SKM-1 (cell line): ENCODE data around the gene FGF19.

Experiments
- DNase-seq: peaks from one replicate; lab custom pipeline; 2025; ENCODE audit not compliant: unreplicated experiment; lab: John Stamatoyannopoulos, UW

Gene FGF19

DNA sequence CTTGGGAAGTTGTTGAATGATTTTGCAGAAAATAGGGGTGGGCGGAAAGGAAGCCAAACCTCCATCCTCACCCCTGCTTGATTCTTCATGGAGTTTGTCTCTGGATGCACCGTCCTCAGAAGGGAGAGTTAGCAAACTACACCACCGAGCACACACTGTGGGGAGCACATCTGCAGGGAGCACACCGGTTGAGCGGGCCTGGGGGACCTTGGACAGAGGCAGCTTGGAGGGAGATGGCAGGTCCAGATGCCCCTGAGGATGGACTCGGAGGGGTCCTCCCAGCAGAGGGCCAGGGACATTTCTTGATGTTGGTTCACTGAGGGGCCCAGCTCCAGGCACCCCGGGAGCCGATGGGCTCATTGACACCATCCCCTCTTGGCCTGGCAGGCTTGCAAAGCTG, 15.1 kb upstream of the FGF19 start:
- no peak for DNase-seq

DNA sequence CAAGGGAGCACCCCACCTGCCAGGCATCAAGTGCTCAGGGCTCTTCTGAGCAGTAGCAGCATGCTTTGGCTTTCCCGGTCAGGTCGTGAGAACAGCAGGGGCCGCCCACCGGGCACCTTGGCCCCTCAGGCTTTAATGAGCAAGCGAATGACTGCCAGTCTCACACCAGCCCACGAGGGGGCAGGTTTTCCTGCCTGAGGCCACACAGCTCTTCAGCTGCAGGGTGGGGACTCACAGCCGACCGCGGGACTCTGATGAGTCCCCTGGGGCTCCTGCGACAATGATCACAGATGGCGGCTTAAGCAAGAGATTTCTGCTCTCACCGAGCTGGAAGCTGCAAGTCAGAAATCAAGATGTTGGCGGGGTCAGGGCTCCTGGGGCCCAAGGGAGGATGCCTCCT, 14.3 kb upstream of the FGF19 start:
- no peak for DNase-seq

DNA sequence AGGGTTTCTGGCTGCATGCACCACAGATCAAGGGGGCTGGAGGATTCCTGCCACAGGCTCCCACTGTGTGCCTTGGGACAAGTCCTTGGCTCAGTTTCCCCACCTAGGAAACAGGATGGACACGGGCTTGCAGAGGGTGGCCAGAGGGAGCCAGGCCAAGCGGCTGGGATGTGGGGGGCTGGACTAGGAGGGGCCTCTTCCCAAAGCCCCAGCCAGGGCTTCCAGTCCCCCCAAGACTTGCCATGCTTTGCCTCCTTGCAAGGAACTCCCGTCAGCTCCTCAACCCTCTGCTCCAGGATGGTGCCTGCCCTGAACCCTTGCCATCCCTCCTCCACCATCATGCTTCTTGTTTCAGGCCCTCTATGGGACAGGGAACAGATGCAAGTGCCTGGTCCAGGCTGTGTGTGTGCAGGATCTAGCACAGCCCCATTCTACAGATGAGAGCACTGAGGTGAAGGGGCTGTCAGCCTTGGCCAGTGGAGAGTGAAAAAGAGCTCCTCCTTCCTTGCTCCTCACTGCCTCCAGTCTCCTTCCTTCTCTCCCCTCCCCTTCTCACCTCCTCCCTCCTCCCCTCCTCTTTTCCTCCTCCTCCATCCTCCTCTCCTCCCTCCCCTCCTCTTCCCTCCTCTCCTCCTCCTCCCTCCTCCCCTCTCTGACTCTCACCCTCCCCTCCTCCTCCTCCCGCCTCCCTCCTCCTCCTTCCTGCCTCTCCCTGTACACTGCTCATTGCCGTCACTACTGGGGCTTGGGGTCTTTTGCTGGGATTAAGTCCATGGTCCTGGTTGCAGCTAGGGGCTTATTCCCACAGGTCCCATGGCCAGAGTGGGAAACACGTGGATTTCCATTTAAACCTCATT, 13.3 kb upstream of the FGF19 start:
- no peak for DNase-seq

DNA sequence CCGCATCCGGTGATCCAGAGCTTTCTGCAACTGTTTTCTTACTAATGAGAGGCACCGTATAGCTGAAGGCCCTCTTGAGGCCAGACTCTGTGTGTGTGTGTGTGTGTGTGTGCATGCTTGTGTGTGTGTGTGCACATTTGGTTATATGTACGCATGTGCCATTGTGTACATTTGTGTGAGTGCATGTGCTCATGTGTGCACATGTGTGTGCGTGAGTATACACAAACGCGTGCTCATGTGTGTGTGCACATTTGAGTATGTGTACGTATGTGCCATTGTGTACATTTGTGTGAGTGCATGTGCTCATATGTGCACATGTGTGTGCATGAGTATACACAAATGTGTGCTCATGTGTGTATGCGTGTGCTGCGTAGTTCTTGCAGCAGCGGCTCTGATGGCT, 12.3 kb upstream of the FGF19 start:
- DNase-seq, result no peak

DNA sequence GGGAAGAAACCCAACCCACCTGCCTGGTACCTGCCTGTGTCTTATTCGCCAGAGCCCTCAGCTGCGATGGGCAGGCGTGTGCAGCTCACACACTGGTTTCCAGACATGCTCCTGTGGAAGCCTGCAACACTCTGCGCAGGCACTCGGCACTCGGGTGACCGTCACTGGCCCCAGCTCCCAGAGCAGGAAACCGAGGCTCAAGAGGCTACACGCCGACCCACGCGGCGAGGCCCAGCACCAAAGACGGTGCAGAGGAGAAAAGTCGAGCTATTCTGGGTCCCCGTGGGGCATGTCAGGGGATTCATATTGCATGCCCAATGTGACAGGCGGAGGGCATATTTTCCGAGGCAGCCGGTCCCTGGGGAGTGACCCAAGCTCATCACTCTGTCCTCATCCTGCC, 11.6 kb upstream of the FGF19 start:
- DNase-seq, result no peak

DNA sequence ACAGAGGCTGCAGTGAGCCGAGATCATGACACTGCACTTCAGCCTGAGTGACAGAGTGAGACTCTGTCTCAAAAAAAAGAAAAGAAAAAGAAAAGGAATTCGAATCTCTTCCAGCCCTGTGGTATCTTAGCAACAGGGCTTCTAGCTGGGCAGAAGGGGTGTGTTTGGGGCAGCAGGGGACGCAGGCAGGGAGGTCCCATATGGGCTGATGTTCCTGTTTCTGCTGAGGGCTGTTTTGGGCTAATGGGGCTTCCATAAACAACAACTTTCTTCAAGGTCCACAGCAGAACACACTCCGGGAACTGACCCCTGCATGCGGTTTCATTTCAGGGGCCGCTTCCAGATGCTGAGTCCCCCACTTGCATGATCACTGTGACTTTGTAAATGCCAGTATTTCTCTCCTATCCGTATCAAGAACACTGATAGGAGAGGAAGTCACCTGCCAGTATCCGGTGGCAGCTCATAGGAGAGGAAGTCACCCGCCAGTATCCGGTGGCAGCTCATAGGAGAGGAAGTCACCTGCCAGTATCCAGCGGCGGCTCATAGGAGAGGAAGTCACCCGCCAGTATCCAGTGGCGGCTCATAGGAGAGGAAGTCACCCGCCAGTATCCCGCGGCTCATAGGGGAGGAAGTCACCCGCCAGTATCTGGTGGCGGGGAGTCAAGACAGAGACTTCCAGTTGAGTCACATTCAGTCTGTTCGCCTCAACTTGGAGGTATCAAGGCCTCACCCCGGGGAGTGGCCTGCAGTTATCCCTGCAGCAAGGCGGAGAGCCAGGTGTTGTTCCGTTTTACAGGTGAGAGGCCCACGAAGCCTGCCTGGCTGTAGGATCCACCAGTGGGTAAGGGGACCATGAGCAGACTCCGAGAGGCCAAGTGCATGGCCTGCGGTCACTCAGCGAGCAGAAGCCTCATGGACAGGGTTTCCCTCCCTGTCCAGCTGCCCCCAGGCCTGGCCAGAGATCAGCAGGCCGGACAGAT, 8.3 kb upstream of the FGF19 start:
- peak; percentile 6 for DNase-seq

DNA sequence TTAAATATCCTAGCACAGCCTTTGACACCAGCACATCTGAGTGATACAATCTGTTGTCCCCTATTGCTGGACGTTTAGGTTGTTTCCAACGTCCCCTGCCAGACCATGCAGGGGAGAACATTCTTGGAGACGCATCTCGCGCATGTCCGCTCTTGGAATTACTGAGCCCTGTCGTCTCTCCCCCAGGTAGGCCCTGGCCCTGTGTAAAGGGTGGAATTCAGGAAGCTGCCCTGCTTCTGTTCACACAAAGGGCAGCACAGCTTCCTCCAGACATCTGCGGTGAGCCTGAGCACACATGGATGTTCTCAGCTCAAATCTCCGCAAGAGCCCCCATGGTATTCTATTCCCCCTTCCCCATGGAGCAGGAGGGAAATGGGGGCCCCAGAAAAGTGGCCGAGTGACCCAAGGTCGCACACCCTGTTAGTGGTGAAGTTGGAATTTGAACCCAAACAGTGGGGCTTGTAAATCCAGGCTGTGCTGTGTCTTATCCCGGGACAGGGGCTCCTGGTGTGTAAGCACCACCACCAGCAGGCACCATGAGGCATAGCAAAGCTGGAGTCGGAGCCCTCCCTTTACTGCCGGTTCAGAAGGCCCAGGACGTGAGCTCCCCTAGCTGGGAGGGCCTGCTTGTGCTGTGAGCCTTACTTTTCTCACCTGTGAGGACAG, 5.0 kb upstream of the FGF19 start:
- DNase-seq, result no peak

DNA sequence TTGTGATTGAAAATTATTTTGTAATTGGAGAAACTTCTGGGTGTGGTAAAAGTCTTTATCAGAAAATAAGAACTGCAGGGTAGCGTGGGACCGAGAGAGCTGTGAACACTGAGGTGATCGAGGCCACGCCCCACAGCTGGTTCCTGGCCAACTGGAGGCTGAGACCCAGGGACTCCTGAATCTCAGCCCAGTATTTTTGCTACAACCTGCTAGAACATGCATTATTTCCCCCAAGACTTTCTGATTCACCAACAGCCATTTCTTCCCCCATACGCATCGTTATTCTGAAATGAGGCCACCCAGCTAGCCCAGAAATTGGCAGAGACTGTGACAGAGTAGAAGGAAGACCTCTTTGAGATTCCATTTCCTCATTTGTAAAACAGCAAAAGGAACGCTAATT, 3.4 kb upstream of the FGF19 start:
- DNase-seq, result no peak

DNA sequence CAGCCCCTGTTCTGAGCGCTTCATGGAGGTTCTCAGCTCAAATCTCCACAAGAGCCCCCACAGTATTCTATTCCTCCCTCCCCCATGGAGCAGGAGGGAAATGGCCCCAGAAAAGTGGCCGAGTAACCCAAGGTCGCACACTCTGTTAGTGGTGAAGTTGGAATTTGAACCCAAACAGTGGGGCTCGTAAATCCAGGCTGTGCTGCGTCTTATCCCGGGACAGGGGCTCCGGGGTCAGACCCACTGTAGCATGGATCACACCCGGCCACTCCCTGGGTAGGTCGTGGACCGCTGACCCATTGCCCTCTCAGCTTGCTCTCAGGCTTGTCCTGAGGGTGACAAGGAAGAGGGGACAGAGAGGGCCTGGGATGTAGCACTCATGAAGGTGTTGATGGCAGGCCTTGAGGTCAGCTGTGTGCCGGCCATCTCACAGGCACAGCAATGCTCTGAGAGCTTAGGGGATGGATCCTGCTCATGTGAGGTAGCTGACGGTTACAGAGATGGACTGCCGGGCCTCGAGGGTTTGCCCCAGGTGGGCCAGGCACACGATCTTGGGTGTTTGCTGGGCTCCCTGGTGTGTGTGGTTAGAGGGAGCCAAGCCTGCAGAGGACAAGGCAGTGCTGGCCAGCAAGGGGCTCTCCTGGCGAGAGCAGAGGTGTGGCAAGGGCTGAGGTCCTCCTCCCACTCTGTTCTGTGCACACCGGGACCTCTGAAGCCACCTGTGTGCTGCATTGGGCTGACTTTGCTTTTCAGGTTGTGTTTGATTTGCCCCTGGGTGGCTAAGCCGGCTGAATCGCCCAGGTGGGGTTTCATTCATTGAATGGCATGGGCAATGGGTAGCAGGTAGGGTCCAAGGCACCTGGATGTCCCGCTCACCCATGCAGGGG, 2.3 kb upstream of the FGF19 start:
- no peak for DNase-seq

DNA sequence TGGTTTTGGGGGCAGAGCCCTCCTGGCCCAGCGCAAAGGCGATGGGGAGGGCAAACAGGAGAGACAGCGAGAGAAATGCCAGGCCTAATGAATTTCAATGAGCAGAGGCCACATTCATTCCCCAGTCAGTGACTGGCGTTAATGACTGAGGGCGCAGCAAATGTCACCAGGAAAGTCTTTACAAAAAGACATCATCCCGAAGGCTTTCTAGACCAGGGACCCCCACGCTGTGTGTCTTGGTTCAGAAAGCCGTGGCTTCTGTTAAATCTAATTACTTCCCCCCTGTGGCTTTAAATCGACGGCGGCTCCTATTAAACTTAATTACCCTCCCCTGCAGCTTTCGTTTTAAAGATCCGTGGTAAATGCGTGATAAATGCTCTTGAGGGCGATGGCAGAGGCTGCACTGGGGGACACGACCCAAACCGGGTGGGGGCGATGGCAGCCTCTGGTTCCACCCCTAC, 1.6 kb upstream of the FGF19 start:
- no peak for DNase-seq

DNA sequence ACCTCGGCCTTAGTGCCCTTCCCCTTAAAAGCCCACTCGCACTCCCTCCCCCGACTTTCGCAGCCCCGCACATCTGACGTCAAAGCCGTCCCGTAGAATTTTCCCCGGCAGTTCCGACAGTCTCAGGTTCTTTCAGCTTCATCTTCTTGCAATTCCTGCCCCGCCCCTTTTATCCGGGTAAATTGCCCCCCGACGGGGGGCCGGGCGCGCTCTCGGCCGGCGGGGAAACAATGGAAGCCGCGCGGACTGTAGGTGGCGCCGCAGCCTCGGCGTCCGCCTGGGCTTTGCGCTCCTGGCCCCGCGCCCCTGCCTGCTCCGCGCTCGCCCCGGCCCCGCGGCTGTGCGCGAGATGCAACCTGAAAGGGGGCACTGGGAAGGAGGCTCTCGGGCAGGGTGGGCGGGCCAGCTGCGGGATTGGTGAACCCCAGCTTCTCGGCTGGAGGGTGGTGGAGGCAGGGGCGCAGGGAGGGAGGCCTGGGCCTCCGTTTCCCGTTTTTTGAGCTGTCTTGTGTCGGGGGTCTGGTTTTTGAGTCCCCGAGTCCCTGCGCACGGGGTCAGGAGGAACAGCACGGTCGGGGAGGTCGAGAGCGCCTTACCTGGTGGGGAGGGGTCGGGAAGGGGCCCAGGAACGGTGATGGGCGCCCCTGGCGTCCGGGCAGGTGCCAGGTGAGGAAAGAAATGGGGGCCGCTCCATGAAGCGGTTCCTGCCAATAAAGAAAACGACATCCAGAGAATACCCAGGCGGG, 859 bp upstream of the FGF19 start:
- DNase-seq, result no peak

DNA sequence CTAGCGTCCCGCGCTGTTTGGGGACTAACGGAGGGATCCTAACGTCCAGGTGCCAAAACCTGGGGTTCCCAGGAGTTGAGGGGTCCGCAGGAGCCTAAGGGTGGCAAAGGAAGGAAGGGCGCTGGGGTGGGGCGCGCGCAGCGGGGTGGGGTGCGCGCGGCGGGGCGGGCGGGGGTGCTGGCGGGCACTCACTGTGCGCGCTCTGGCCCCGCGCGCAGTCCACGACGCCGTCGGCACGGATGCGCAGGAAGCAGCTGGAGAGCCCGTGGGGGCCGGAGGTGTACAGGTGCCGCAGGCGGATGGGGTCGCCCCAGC, 412 bp downstream of the FGF19 start:
- DNase-seq, result no peak

DNA sequence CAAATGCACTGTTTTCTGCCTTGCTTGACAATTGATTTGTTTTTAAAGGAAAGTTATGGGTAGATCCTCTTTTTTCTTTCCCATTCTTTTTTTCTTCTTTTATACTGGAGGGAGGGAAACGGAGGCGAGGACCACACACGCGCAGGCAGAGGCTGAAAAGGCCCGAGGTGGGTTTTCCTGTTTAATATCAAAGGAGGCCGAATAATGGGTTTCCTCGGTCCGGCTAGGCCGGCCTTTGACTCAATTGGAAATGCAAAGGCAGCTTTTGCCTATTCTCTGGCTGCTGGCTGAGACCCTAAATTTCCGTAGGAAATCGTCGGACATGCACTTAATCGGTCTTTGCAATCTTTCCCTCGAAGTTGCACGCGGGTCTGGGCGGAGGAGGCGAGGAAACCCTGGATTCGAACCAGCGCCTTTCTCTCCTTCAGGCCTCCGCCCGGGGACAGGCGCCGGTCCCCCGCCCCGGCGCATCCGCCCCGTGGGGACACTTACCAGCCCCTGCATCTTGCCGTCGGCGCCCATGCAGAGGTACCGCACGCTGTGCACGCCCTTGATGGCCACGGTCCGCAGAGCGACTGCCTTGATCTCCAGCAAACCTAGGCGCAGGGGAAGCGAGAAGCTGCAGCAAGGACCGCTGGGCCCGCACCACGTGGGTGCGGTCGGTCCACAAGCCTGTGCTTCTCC, 911 bp downstream of the FGF19 start:
- DNase-seq, result no peak

DNA sequence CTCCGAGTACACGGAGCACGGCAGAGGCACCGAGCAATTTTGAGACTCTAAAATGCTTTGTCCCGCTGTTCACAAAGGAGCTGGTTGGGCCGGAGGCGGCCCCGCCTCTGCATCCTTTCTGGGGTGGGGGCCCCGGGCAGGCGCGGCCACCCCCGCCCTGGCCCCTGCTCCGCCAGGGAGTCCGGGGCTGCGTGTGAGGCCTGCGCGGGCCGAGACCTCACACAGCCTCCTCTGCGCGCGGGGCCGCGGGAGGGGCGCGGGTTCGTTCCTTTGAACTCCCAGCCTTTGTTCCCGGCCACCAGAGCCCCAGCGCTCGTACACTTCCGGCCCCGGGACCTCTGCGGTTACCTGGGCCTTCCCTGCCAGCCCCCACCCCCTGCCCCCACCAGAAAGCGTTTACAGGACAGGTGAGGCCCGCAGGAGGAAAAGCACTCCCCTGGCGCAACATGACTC, 1.6 kb downstream of the FGF19 start:
- no peak for DNase-seq

DNA sequence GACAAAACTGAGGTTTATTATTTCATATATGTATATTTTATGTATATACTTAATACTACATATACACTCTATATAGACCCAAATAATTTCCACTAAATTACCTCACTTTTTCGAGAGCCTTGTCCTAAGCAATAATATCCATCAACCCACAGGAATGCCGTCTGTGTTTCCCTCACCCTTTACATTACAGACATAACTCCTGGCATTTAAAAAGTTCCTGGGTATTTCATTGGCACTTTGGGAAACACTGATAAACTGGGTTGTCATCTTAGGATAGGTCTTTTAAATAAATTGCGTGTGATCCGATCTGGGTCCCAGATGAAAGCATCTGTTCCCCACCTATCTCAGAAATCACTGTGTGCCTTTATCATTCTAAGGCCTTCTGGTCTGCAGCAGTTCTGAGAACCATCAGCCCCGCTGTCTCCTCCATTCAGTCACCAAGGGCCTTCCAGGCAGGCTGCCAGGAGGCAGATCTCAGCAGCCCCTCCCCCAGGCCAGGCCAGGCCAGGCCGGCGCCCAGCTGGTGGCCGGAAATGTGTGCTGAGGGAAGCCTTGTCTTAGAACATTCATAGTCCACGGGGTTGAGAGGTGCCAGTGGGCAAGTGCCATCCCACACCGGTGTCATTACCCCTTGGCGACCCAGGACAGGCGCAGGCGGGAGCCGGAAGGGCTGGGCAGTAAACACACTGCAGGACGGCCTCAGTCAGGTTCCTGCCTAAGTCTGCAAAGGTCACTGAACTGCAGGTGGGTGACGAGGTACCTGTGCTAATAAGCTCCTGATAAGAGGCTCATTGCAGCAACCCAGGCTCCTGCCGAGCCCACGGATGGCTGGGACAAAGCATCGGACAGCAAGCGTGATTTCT, 3.3 kb downstream of the FGF19 start:
- DNase-seq, result no peak

DNA sequence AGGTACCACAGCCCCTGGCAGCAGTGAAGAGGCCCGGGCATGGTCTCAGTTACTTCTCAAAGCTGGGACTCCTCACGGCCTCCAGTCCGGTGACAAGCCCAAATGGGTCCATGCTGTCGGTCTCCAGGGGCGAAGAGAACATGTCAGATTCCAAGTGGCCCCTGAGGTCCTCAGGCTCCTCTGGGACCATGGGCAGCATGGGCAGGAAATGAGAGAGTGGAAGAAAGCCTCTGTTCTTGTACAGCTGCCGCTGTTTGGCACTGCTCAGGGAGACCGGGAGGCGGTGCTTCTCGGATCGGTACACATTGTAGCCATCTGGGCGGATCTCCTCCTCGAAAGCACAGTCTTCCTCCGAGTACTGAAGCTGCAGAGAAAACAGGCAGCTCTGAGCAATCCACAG, 4.6 kb downstream of the FGF19 start:
- DNase-seq, result no peak

DNA sequence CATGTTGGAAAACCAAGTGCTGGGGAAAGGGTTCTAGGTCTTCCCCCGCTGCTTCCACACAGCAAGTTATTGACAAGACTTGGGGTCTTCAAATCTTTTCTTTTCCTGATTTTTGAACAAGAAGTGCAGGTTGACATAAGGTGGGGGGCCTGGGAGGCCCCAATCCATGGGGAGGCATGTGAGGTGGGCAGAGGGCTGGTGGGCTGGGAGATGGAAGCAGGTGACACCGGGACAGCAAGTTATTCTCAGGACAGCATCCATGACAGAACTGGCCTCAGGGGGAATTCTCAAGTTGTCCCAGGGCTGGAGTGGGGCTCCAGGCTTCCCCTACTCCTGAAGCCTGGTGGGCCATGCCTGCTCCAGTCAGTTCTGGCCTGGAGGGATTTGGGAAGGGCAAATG, 5.5 kb downstream of the FGF19 start:
- DNase-seq, result no peak

DNA sequence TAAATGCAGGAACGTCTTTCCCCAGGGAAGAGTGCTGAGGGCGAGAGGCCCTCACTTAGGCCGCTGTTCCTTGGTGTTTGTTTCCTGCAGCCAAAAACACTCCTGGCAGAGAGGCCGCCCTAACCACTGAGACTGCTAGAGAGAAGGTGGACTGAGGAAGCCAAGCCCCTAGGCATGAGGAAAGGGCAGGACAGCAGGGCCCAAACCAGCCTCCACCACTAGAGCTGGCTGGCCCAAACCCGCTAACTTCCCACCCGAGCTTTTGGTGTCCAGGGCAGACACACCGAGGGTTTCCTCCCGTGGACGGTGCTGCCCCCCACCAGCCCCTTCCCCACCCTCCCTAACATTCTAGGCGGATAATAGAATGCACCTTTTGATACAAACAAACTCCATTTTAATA, 6.0 kb downstream of the FGF19 start:
- DNase-seq, result no peak
